ENCODE results near the gene RAB6B. TPM values are rescaled to one million over a fixed set of nuclear protein-coding genes. Genes with fewer than 3 reads are reported as not detected.

RAB6B gene
- polyA plus RNA-seq, 1 donor from 2014 or later: 57.5 TPM

GRCh38 chr3:133864616-133865015 is 31.1 kb downstream of the RAB6B start:
- Histone ChIP-seq H3K9me2 (ENCODE audit: insufficient read depth, low read length) (no peaks in the 10 kb centered on the region), H3K27me3 (ENCODE audit: insufficient read depth, low read depth, low read length) (no peaks in the 10 kb centered on the region), H2AFZ (ENCODE audit: low read depth, low read length) (no peak overlapping the region), H3K79me2 (replicated peaks; ENCODE audit: insufficient read depth, low read length) (no peaks in the 10 kb centered on the region), H3K27ac (ENCODE audit: low read length) (no peak overlapping the region), H3F3A (ENCODE audit: insufficient read depth, low read length, poor library complexity, severe bottlenecking) (no peaks in the 10 kb centered on the region), H3K36me3 (ENCODE audit: insufficient read depth, low read length) (no peaks in the 10 kb centered on the region), H3K4me2 (ENCODE audit: low read length) (no peak overlapping the region), H3K9me3 (ENCODE audit: low read length) (no peaks in the 10 kb centered on the region), H3K4me3 (ENCODE audit: low read length) (no peak overlapping the region), H3K9ac (ENCODE audit: low read length) (no peak overlapping the region), H4K20me1 (ENCODE audit: insufficient read depth) (no peaks in the 10 kb centered on the region)
- TF ChIP-seq EZH2 (IDR thresholded peaks at IDR 0.05; ENCODE audit: borderline replicate concordance, insufficient read depth, low read length, poor library complexity, severe bottlenecking) (no peak), TAF1 (IDR thresholded peaks at IDR 0.05; ENCODE audit: low read depth) (no peak), SMC3 (conservative IDR thresholded peaks at IDR 0.05; ENCODE audit: poor library complexity) (no peak), RAD21 (conservative IDR thresholded peaks at IDR 0.05) (no peak), MXI1 (conservative IDR thresholded peaks at IDR 0.05; ENCODE audit: poor library complexity, severe bottlenecking) (no peak), CTCF (IDR thresholded peaks at IDR 0.05; ENCODE audit: poor library complexity, severe bottlenecking) (no peak), REST (IDR thresholded peaks at IDR 0.05; ENCODE audit: borderline replicate concordance) (no peak), EP300 (conservative IDR thresholded peaks at IDR 0.05; ENCODE audit: poor library complexity, severe bottlenecking) (no peak), POLR2AphosphoS5 (IDR thresholded peaks at IDR 0.05) (no peak)

GRCh38 chr3:133863911-133864310 is 31.8 kb downstream of the RAB6B start:
- Histone ChIP-seq H3F3A (ENCODE audit: insufficient read depth, low read length, poor library complexity, severe bottlenecking) (no peaks in the 10 kb centered on the region), H3K27ac (ENCODE audit: low read length) (no peak overlapping the region), H3K27me3 (ENCODE audit: insufficient read depth, low read depth, low read length) (no peaks in the 10 kb centered on the region), H4K20me1 (ENCODE audit: insufficient read depth) (no peaks in the 10 kb centered on the region), H3K9ac (ENCODE audit: low read length) (no peak overlapping the region), H2AFZ (ENCODE audit: low read depth, low read length) (no peak overlapping the region), H3K36me3 (ENCODE audit: insufficient read depth, low read length) (no peaks in the 10 kb centered on the region), H3K4me2 (ENCODE audit: low read length) (no peak overlapping the region), H3K79me2 (replicated peaks; ENCODE audit: insufficient read depth, low read length) (no peaks in the 10 kb centered on the region), H3K4me3 (ENCODE audit: low read length) (no peak overlapping the region), H3K9me2 (ENCODE audit: insufficient read depth, low read length) (no peaks in the 10 kb centered on the region), H3K9me3 (ENCODE audit: low read length) (no peaks in the 10 kb centered on the region)
- no peak for TF ChIP-seq EZH2 (IDR thresholded peaks at IDR 0.05; ENCODE audit: borderline replicate concordance, insufficient read depth, low read length, poor library complexity, severe bottlenecking)

GRCh38 chr3:133862161-133862560 is 33.5 kb downstream of the RAB6B start:
- Histone ChIP-seq H3K9me3 (ENCODE audit: low read length) (no peaks in the 10 kb centered on the region), H3K36me3 (ENCODE audit: insufficient read depth, low read length) (no peaks in the 10 kb centered on the region), H3K27me3 (ENCODE audit: insufficient read depth, low read depth, low read length) (no peaks in the 10 kb centered on the region), H3K27ac (ENCODE audit: low read length) (no peak overlapping the region), H3K9ac (ENCODE audit: low read length) (no peak overlapping the region), H4K20me1 (ENCODE audit: insufficient read depth) (no peaks in the 10 kb centered on the region), H3F3A (ENCODE audit: insufficient read depth, low read length, poor library complexity, severe bottlenecking) (no peaks in the 10 kb centered on the region), H3K4me3 (ENCODE audit: low read length) (no peak overlapping the region), H2AFZ (ENCODE audit: low read depth, low read length) (no peak overlapping the region), H3K9me2 (ENCODE audit: insufficient read depth, low read length) (no peaks in the 10 kb centered on the region), H3K79me2 (replicated peaks; ENCODE audit: insufficient read depth, low read length) (no peaks in the 10 kb centered on the region), H3K4me2 (ENCODE audit: low read length) (no peak overlapping the region)
- TF ChIP-seq EP300 (conservative IDR thresholded peaks at IDR 0.05; ENCODE audit: poor library complexity, severe bottlenecking): no peak
- no peak for TF ChIP-seq RAD21 (conservative IDR thresholded peaks at IDR 0.05)
- TF ChIP-seq EZH2 (IDR thresholded peaks at IDR 0.05; ENCODE audit: borderline replicate concordance, insufficient read depth, low read length, poor library complexity, severe bottlenecking): no peak
- no peak for TF ChIP-seq POLR2AphosphoS5 (IDR thresholded peaks at IDR 0.05)
- TF ChIP-seq CTCF (IDR thresholded peaks at IDR 0.05; ENCODE audit: poor library complexity, severe bottlenecking): no peak
- TF ChIP-seq MXI1 (conservative IDR thresholded peaks at IDR 0.05; ENCODE audit: poor library complexity, severe bottlenecking): no peak
- no peak for TF ChIP-seq TAF1 (IDR thresholded peaks at IDR 0.05; ENCODE audit: low read depth)
- TF ChIP-seq REST (IDR thresholded peaks at IDR 0.05; ENCODE audit: borderline replicate concordance): no peak
- no peak for TF ChIP-seq SMC3 (conservative IDR thresholded peaks at IDR 0.05; ENCODE audit: poor library complexity)
